ENCODE data around the gene RPL6.

GRCh38 chr12:112430929-112431328, 21.5 kb upstream of the RPL6 start:
- TF ChIP-seq POLR2A (IDR thresholded peaks at IDR 0.05) (no peak), POLR2AphosphoS5 (IDR thresholded peaks at IDR 0.05) (no peak)
